Smooth muscle cell (in vitro differentiated cells): ENCODE data around the gene ADGRE3. TPM values are rescaled to one million over a fixed set of nuclear protein-coding genes. Genes with fewer than 3 reads are reported as not detected.

Source experiments
- DNase-seq: peaks from one replicate; lab custom pipeline; 2025; ENCODE audit not compliant: unreplicated experiment; lab: John Stamatoyannopoulos, UW
- H2AFZ ChIP-seq: fragments of 200-600 bp; sonication (generic); 2 replicates; pipeline ENCODE4 v1.6.0; 2016; ENCODE audit warnings: antibody characterized with exemption, low read depth, mild to moderate bottlenecking
- H3F3A ChIP-seq: fragments of 200-600 bp; sonication (generic); 2 replicates; pipeline ENCODE4 v1.6.0; 2017; ENCODE audit warnings: antibody characterized with exemption, low read depth
- H3K27ac ChIP-seq: fragments of 200-600 bp; sonication (generic); 2 replicates; pipeline ENCODE4 v1.5.1; 2016; ENCODE audit warnings: low read depth, mild to moderate bottlenecking
- H3K27me3 ChIP-seq: fragments of 200-600 bp; sonication (generic); 2 replicates; pipeline ENCODE4 v1.6.1; 2016; ENCODE audit warnings: low read depth, mild to moderate bottlenecking
- H3K36me3 ChIP-seq: fragments of 200-600 bp; sonication (generic); 2 replicates; pipeline ENCODE4 v1.5.1; 2016; ENCODE audit warnings: low read depth
- H3K4me1 ChIP-seq: fragments of 200-600 bp; sonication (generic); 2 replicates; pipeline ENCODE4 v1.5.1; 2016; ENCODE audit warnings: low read depth
- H3K4me2 ChIP-seq: fragments of 200-600 bp; sonication (generic); 2 replicates; pipeline ENCODE4 v1.6.0; 2016; ENCODE audit warnings: mild to moderate bottlenecking
- H3K4me3 ChIP-seq: fragments of 200-600 bp; sonication (generic); 2 replicates; pipeline ENCODE4 v1.5.1; 2016; ENCODE audit warnings: mild to moderate bottlenecking
- H3K79me2 ChIP-seq: fragments of 200-600 bp; sonication (generic); 2 replicates; pipeline ENCODE4 v1.6.0; 2016; ENCODE audit warnings: low read depth, mild to moderate bottlenecking
- H3K9ac ChIP-seq: fragments of 200-600 bp; sonication (generic); 2 replicates; pipeline ENCODE4 v1.6.0; 2016; ENCODE audit warnings: low read depth
- H3K9me3 ChIP-seq: fragments of 200-600 bp; sonication (generic); replicated peaks from 2 replicates; pipeline ENCODE4 v1.5.1; 2016; ENCODE audit warnings: low read depth
- H4K20me1 ChIP-seq: fragments of 200-600 bp; sonication (generic); 2 replicates; pipeline ENCODE4 v1.6.0; 2016; ENCODE audit warnings: low read depth
- WGBS: methylation state at CpG from one replicate; pipeline ENCODE4 v1.1.7; 2016; ENCODE audit warnings: low lambda C conversion rate; 5-methylcytosine and 5-hydroxymethylcytosine counted together
- polyA plus RNA-seq: library from polyadenylated mRNA; unstranded; fragments of >200 nt; fragmentation: Nextera tagmentation; extraction: Ambion mirVana; gene quantifications from 2 replicates; pipeline ENCODE4 v1.2.1, GENCODE V29; 2016
- total RNA-seq: library from RNA; depleted of rRNA; stranded (reverse); fragments of >200 nt; gene quantifications from 2 replicates; pipeline ENCODE4 v1.2.3, GENCODE V29; 2014
- TF ChIP-seq, protein P1 (sequence below): fragments of 200-600 bp; sonication (generic); IDR thresholded peaks from 2 replicates; pipeline ENCODE4 v1.5.1; 2017; ENCODE audit warnings: borderline replicate concordance, mild to moderate bottlenecking, antibody characterized with exemption; ENCODE audit not compliant: insufficient read depth, poor library complexity, severe bottlenecking

Gene ADGRE3
- total and polyA plus RNA-seq, 2 experiments from 2014 or later: not detected

DNA sequence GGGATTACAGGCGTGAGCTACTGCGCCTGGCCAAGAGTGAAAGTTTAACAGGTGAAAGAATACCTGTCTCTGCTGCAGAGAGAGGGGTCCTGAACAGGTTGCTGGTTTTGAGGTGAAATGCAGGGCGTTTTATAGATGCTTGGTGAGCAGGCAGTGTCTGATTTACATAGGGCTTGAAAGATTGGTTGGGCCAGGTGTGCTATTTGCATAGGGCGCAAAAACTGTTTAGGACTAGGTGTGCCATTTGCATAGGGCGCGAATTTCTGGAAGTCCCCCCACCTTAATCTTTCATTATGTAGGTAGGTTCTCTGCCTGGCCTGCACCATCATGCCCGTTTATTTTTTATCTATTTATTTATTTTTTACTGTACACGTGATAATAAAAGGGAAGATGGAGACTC is 98.3 kb downstream of the ADGRE3 start:
- Histone ChIP-seq H3K4me3 (no peak overlapping the region), H3K27me3 (no peaks in the 10 kb centered on the region), H4K20me1 (no peaks in the 10 kb centered on the region), H3K4me2 (no peak overlapping the region), H3K9me3 (no peaks in the 10 kb centered on the region), H3K9ac (no peak overlapping the region), H2AFZ (no peak overlapping the region), H3K36me3 (no peaks in the 10 kb centered on the region), H3K79me2 (peaks cover 6% of the 10 kb centered on the region), H3K4me1 (no peaks in the 10 kb centered on the region), H3K27ac (no peak overlapping the region), H3F3A (no peaks in the 10 kb centered on the region)
- DNase-seq: no peak
- WGBS: 87% methylated on average over 8 of the region's 8 CpGs
- TF ChIP-seq, protein P1, sequence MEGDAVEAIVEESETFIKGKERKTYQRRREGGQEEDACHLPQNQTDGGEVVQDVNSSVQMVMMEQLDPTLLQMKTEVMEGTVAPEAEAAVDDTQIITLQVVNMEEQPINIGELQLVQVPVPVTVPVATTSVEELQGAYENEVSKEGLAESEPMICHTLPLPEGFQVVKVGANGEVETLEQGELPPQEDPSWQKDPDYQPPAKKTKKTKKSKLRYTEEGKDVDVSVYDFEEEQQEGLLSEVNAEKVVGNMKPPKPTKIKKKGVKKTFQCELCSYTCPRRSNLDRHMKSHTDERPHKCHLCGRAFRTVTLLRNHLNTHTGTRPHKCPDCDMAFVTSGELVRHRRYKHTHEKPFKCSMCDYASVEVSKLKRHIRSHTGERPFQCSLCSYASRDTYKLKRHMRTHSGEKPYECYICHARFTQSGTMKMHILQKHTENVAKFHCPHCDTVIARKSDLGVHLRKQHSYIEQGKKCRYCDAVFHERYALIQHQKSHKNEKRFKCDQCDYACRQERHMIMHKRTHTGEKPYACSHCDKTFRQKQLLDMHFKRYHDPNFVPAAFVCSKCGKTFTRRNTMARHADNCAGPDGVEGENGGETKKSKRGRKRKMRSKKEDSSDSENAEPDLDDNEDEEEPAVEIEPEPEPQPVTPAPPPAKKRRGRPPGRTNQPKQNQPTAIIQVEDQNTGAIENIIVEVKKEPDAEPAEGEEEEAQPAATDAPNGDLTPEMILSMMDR: no peak

GRCh38 chr19:14575428-14575980 is 99.1 kb downstream of the ADGRE3 start:
- Histone ChIP-seq H3K27ac (no peak overlapping the region), H3K27me3 (no peaks in the 10 kb centered on the region), H3K9me3 (no peaks in the 10 kb centered on the region), H2AFZ (no peak overlapping the region), H3K4me3 (no peak overlapping the region), H4K20me1 (no peaks in the 10 kb centered on the region), H3K9ac (no peak overlapping the region), H3K4me2 (no peak overlapping the region), H3K79me2 (peaks cover 14% of the 10 kb centered on the region), H3K4me1 (peaks cover 7% of the 10 kb centered on the region), H3F3A (no peaks in the 10 kb centered on the region), H3K36me3 (no peaks in the 10 kb centered on the region)
- TF ChIP-seq, protein P1: no peak
- WGBS: 82% methylated on average over 6 of the region's 6 CpGs
- no peak for DNase-seq

GRCh38 chr19:14571695-14572490 is 102.8 kb downstream of the ADGRE3 start, which contains the start of gene NDUFB7:
TSS of gene NDUFB7 (minus strand) at chr19:14572066. CDS start at chr19:14572000, 66 bp downstream.
- H3K79me2 ChIP-seq: peaks cover 28% of the 10 kb centered on the region
- H4K20me1 ChIP-seq: peaks cover 6% of the 10 kb centered on the region
- WGBS: 6% methylated on average over 39 of the region's 40 CpGs
- H2AFZ ChIP-seq: peak within 1 kb of the TSS; percentile 87
- no peaks in the 10 kb centered on the region for H3K9me3 ChIP-seq
- TF ChIP-seq, protein P1: peak; percentile 52
- H3F3A ChIP-seq: no peaks in the 10 kb centered on the region
- peak within 1 kb of the TSS; percentile 63 for H3K9ac ChIP-seq
- no peak within 1 kb of the TSS for H3K27ac ChIP-seq
- peak within 1 kb of the TSS; percentile 91 for H3K4me2 ChIP-seq
- H3K4me3 ChIP-seq: peak within 1 kb of the TSS; percentile 92
- H3K36me3 ChIP-seq: no peaks in the 10 kb centered on the region
- DNase-seq: peak; percentile 45
- H3K27me3 ChIP-seq: no peaks in the 10 kb centered on the region
- H3K4me1 ChIP-seq: peaks cover 7% of the 10 kb centered on the region
